Esophagus squamous epithelium (tissue), 5 donors: ENCODE data around the gene AP5S1. TPM values are rescaled to one million over a fixed set of nuclear protein-coding genes. Genes with fewer than 3 reads are reported as not detected.

Source experiments
- DNase-seq: peaks from one replicate; lab custom pipeline; 2025; lab: John Stamatoyannopoulos, UW
- H3K27ac ChIP-seq, 4 donors: fragments of 200-600 bp; sonication (generic); one replicate each; pipeline ENCODE4 v1.5.1; 2016 to 2019; ENCODE audit warnings: mild to moderate bottlenecking in 1 of 4
- H3K27me3 ChIP-seq, 4 donors: fragments of 200-600 bp; sonication (generic); 1 replicate in 3 of 4; 2 replicates in 1 of 4; pipeline versions ENCODE4 v1.5.1 to v1.6.0; 2017 to 2021; ENCODE audit warnings: antibody characterized with exemption in 1 of 4
- H3K36me3 ChIP-seq, 3 donors: fragments of 200-600 bp; sonication (generic); one replicate each; pipeline ENCODE4 v1.5.1; 2016 to 2019
- H3K4me1 ChIP-seq, 3 donors: fragments of 200-600 bp; sonication (generic); one replicate each; pipeline ENCODE4 v1.5.1; 2017 to 2019
- H3K4me3 ChIP-seq, 4 donors: fragments of 200-600 bp; sonication (generic); 1 replicate in 3 of 4; 2 replicates in 1 of 4; pipeline ENCODE4 v1.5.1; 2016 to 2019; ENCODE audit warnings: mild to moderate bottlenecking in 2 of 4, moderate library complexity in 1 of 4
- H3K9me3 ChIP-seq, 3 donors: fragments of 200-600 bp; sonication (generic); one replicate each; pipeline ENCODE4 v1.5.1; 2016 to 2019
- CTCF ChIP-seq, 6 experiments: fragments of 450-650 bp in 4 of 6; fragments of 200-600 bp in 2 of 6; sonication (generic) in 2 of 6; IDR thresholded peaks; one replicate each; pipeline ENCODE4 v1.5.1; 2016 to 2019; ENCODE audit warnings: antibody characterized with exemption in 6 of 6, mild to moderate bottlenecking in 4 of 6, moderate library complexity in 4 of 6
- POLR2A ChIP-seq, 4 donors: fragments of 450-650 bp; IDR thresholded peaks; one replicate each; pipeline ENCODE4 v1.6.1; 2017; ENCODE audit warnings: antibody characterized with exemption in 4 of 4, mild to moderate bottlenecking in 4 of 4, moderate library complexity in 3 of 4
- WGBS, 2 donors: methylation state at CpG; one replicate each; pipeline ENCODE4 v1.1.5; 2018; 5-methylcytosine and 5-hydroxymethylcytosine counted together
- intact Hi-C: fragments of 100-400 bp; cut with DNase I; formaldehyde crosslinking; loops from one replicate; pipeline ENCODE4 v1.15.0; 2022
- total RNA-seq, 4 donors: library from RNA; depleted of rRNA; stranded (reverse); fragments of >200 nt; gene quantifications; one replicate each; pipeline ENCODE4 v1.1.0, GENCODE V29; 2016
- donor health status: DM: yes; HTN: yes; CAD: no.

AP5S1 gene
- total RNA-seq, 4 donors from 2014 or later = 5.8 to 12.8 (median 10.4) TPM

- Histone ChIP-seq H3K4me3 (no peak overlapping the region), H3K27ac (no peak overlapping the region), H3K36me3 (peaks cover 0 to 51% (median 0%) of the 10 kb centered on the region in 3 donors), H3K27me3 (no peaks in the 10 kb centered on the region), H3K4me1 (no peaks in the 10 kb centered on the region), H3K9me3 (no peaks in the 10 kb centered on the region)
- intact Hi-C loops = no loop called here
- no peak for TF ChIP-seq POLR2A (IDR thresholded peaks at IDR 0.05)
- no peak for TF ChIP-seq CTCF (IDR thresholded peaks at IDR 0.05)
- WGBS, 2 donors = 80 to 82% methylated on average over 9 of the region's 9 CpGs
- DNase-seq = no peak
Observed at GRCh38 chr20:3875378-3875974, 55.1 kb downstream of the AP5S1 start.

GRCh38 chr20:3876000-3876399 lies 55.7 kb downstream of the AP5S1 start:
- Histone ChIP-seq H3K9me3 (no peaks in the 10 kb centered on the region), H3K4me3 (no peak overlapping the region), H3K27me3 (no peaks in the 10 kb centered on the region), H3K27ac (no peak overlapping the region), H3K4me1 (no peaks in the 10 kb centered on the region), H3K36me3 (peaks cover 0 to 49% (median 0%) of the 10 kb centered on the region in 3 donors)
- intact Hi-C loops = no loop called here
- WGBS, 2 donors = 45 to 55% methylated on average over 1 of the region's 1 CpG
- no peak for DNase-seq
- no peak for TF ChIP-seq CTCF (IDR thresholded peaks at IDR 0.05)
- TF ChIP-seq POLR2A (IDR thresholded peaks at IDR 0.05) = no peak

GRCh38 chr20:3876676-3877075 lies 56.3 kb downstream of the AP5S1 start:
- Histone ChIP-seq H3K27ac (no peak overlapping the region), H3K4me1 (no peaks in the 10 kb centered on the region), H3K9me3 (no peaks in the 10 kb centered on the region), H3K36me3 (peaks cover 0 to 42% (median 0%) of the 10 kb centered on the region in 3 donors), H3K27me3 (no peaks in the 10 kb centered on the region), H3K4me3 (no peak overlapping the region)
- TF ChIP-seq CTCF (IDR thresholded peaks at IDR 0.05) (no peak), POLR2A (IDR thresholded peaks at IDR 0.05) (no peak)
- intact Hi-C loops = no loop called here
- no peak for DNase-seq

Other genes with a start within 250 kb of the AP5S1 start
- not detected for gene GFRA4, start 157.1 kb upstream of the AP5S1 start, total RNA-seq
- gene ADAM33, start 138.5 kb upstream of the AP5S1 start, total RNA-seq = 10 to 100 TPM in 1 of 4 donors, 1 to 10 TPM in 3; 2.4 to 27.7 (median 6.4) TPM
- gene SIGLEC1, start 107.9 kb upstream of the AP5S1 start, total RNA-seq = 1 to 10 TPM in 2 of 4 donors, under 1 TPM in 2; 0.11 to 6.9 (median 1.8) TPM
- gene HSPA12B, start 87.9 kb upstream of the AP5S1 start, total RNA-seq = 1 to 10 TPM in 2 of 4 donors, under 1 TPM in 2; 0.64 to 4.6 (median 1.8) TPM
- gene ADISSP, start 52.8 kb upstream of the AP5S1 start, total RNA-seq = 10 to 100 TPM; 13.5 to 24.7 (median 19.8) TPM
- under 1 TPM in 1 of 4 donors, not detected in 3; 0.19 TPM for gene SPEF1, start 39.1 kb upstream of the AP5S1 start, total RNA-seq
- gene CENPB, start 33.8 kb upstream of the AP5S1 start, total RNA-seq = 10 to 100 TPM; 38.8 to 81.4 (median 67.1) TPM
- 10 to 100 TPM; 15.6 to 26.2 (median 18.1) TPM for gene CDC25B, start 24.2 kb upstream of the AP5S1 start, total RNA-seq
- gene MAVS, start 26.3 kb downstream of the AP5S1 start, total RNA-seq = 10 to 100 TPM; 14.9 to 31.3 (median 17.2) TPM
- 10 to 100 TPM; 39.4 to 49.1 (median 46.2) TPM for gene PANK2, start 68.8 kb downstream of the AP5S1 start, total RNA-seq
- gene RNF24, start 195.0 kb downstream of the AP5S1 start, total RNA-seq = 10 to 100 TPM in 1 of 4 donors, 1 to 10 TPM in 3; 6.9 to 10.0 (median 8.9) TPM